ENCODE results near the gene ASPM. TPM values are rescaled to one million over a fixed set of nuclear protein-coding genes. Genes with fewer than 3 reads are reported as not detected.

The ASPM gene
- total and polyA plus RNA-seq, 2 of the 4 experiments (the other 2 are of a cell fraction) = 7.1 to 27.8 TPM

DNA sequence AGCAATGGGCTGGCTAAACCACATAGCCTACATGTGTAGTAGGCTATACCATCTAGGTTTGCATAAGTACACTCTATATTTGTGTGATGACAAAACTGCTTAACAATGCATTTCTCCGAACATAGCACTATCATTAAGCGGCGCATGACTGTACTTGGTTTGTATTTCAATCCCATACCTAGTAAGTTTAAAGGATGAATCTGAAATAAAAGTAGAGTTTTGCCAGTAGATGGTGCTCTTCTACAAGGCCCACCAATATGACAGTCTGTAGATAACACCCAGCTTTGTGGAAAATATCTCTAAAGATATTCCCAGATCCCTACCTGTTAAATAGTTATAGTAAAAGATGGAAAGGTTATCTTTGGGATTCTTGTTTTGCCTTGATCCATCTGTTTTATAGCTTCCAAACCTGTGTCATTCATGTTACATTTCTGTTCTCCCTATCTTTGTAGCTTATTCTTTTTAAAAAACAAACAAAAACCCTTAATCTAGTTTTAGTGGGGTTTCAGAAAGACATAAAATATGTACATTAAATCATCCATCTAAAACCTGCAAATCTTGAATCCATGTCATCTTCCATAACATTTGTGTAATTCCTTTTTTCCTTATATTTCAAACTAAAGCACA is 33.9 kb upstream of the ASPM start (continued):
- TF ChIP-seq CTCF (conservative IDR thresholded peaks at IDR 0.05; ENCODE audit: low read depth, low read length) = peak; percentile 82

DNA sequence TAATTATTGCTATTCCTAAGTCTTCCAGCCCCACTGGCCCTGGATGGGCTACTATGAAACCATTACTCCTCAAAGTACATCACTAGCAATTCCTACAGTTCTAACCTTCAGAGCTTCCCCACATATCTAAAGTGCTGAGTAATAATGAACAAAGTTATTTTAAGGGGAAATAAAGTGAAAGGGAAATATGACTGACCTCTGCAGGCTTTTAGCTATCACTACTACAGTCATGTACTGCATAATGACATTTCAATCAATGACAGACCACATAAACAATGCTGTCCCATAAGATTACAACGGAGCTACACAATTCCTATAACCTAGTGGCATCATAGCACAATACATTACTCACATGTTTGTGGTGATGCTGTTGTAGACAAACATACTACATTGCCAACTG is 32.5 kb upstream of the ASPM start:
- H2AK9ac ChIP-seq (replicated peaks; ENCODE audit: low read depth, low read length, poor library complexity) = no peak overlapping the region
- in situ Hi-C loops (cut with MboI; ENCODE audit: low sequenced_read_pairs) (no loop called here), intact Hi-C loops (cut with micrococcal nuclease) (loop anchor here (5.0 kb wide), 1 partner anchor 352 kb away; no protein-coding TSS in a partner anchor), dilution Hi-C loops (cut with HindIII; ENCODE audit: low sequenced_read_pairs, unreplicated experiment) (no loop called here)
- no peak overlapping the region for H3K56ac ChIP-seq (ENCODE audit: extremely low read depth, insufficient read depth, low read length)
- H3K4me2 ChIP-seq (ENCODE audit: low read depth, low read length) = peak overlapping the region; percentile 49; the same call in 1 of the 2 replicates
- no peak overlapping the region for H2AK5ac ChIP-seq (ENCODE audit: low read depth, low read length)
- H3K4me3 ChIP-seq (ENCODE audit: insufficient read depth, low read depth, low read length) = no peak overlapping the region
- H4K5ac ChIP-seq (ENCODE audit: low read depth, low read length) = no peak overlapping the region
- H3K27ac ChIP-seq (ENCODE audit: insufficient read depth, low read length) = no peak overlapping the region; the same call in 1 of the 2 replicates
- H4K91ac ChIP-seq (ENCODE audit: insufficient read depth, low read depth, low read length) = no peak overlapping the region
- H3K36me3 ChIP-seq (ENCODE audit: control insufficient read depth, insufficient read depth, low read length) = peaks cover 3% of the 10 kb centered on the region
- H3K14ac ChIP-seq (replicated peaks; ENCODE audit: low read depth, low read length) = no peak overlapping the region
- peak overlapping the region; percentile 95 for H2BK5ac ChIP-seq (ENCODE audit: low read depth, low read length, poor library complexity, severe bottlenecking)
- H3K9ac ChIP-seq (ENCODE audit: low read depth, low read length) = no peak overlapping the region
- H3K18ac ChIP-seq (ENCODE audit: low read depth, low read length) = peak overlapping the region; percentile 55
- H2BK120ac ChIP-seq (ENCODE audit: low read depth, low read length) = peak overlapping the region; percentile 52; the same call in 1 of the 2 replicates
- no peak overlapping the region for H2AFZ ChIP-seq (replicated peaks; ENCODE audit: low read length, poor library complexity)
- peaks cover 6% of the 10 kb centered on the region; the same call in 1 of the 2 replicates for H3K4me1 ChIP-seq (ENCODE audit: control insufficient read depth, insufficient read depth, low read length)
- CTCF ChIA-PET = interaction anchor here (0.5 to 1.9 kb wide), 4 partner anchors 11 to 178 kb away, joined by 3 to 9 read pairs (median 4); no protein-coding TSS in a partner anchor
- H3K27me3 ChIP-seq (ENCODE audit: control insufficient read depth, insufficient read depth, low read length) = no peaks in the 10 kb centered on the region
- ATAC-seq (ENCODE audit: low read depth) (peak; percentile 77), DNase-seq (peak; percentile 74)
- H3K79me1 ChIP-seq (ENCODE audit: low read depth in 1 of 2, low read length in 2 of 2) = peaks cover 3% of the 10 kb centered on the region in 2 experiments; a peak in 3 of 4 replicates
- no peak overlapping the region for H3K4ac ChIP-seq (ENCODE audit: low read depth, low read length)
- BruUV-seq (replicated peaks) = no TSS peak
- H2BK15ac ChIP-seq (ENCODE audit: low read depth, low read length) = no peak overlapping the region
- no CpG with 5 or more reads among the region's 1 CpG for WGBS, 2 experiments (ENCODE audit: extremely low coverage in 2 of 2, insufficient read length in 1 of 2)
- H2BK20ac ChIP-seq (ENCODE audit: low read depth, low read length) = peak overlapping the region; percentile 39; the same call in 1 of the 2 replicates
- no peak overlapping the region; a peak in 1 of 4 replicates for H4K8ac ChIP-seq (ENCODE audit: low read depth in 2 of 2, low read length in 2 of 2)
- POLR2A ChIA-PET (ENCODE audit: unreplicated experiment) = no interaction called here
- H3K9me3 ChIP-seq (ENCODE audit: control insufficient read depth, insufficient read depth, low read length) = no peaks in the 10 kb centered on the region
- H4K20me1 ChIP-seq (ENCODE audit: insufficient read depth, low read length) = no peaks in the 10 kb centered on the region
- no peak overlapping the region for H3K23ac ChIP-seq (ENCODE audit: low read depth, low read length)
- TF ChIP-seq RAD21 (IDR thresholded peaks at IDR 0.05; ENCODE audit: low read length) (no peak; the same call in 1 of the 2 replicates), SMC3 (IDR thresholded peaks at IDR 0.05; ENCODE audit: low read depth, low read length) (no peak; the same call in 1 of the 2 replicates), NFE2L2 (IDR thresholded peaks at IDR 0.05; ENCODE audit: low read depth, low read length) (peak; percentile 92), RFX5 (IDR thresholded peaks at IDR 0.05; ENCODE audit: low read depth, low read length) (no peak), MAFK (IDR thresholded peaks at IDR 0.05; ENCODE audit: low read depth, low read length) (peak; percentile 61), CTCF (conservative IDR thresholded peaks at IDR 0.05; ENCODE audit: low read depth, low read length) (peak; percentile 46)
- H3K9me1 ChIP-seq (ENCODE audit: insufficient read depth, low read length) = no peaks in the 10 kb centered on the region

All from IMR-90 (cell line).